A549 (cell line): Measurements from ENCODE around the gene HNRNPLL. TPM values are rescaled to one million over a fixed set of nuclear protein-coding genes. Genes with fewer than 3 reads are reported as not detected.

Experiments
- ATAC-seq, 2 experiments: fragments of 200-7000 bp in 1 of 2; fragments of >200 bp in 1 of 2; cut with Nextera tagmentation in 1 of 2; cut with Tn5 transposase in 1 of 2; 3 replicates each; pipeline versions ENCODE4 v1.8.0 to v1.9.1; 2018 to 2020; ENCODE audit warnings: mild to moderate bottlenecking in 1 of 2, moderate library complexity in 1 of 2
- CTCF ChIA-PET: fragments of 300-600 bp; sonication (Branson Sonifier 250); formaldehyde crosslinking; extraction: SDS; loops from one replicate; lab custom pipeline; 2021; ENCODE audit warnings: antibody characterized with exemption, inconsistent platforms; lab: Yijun Ruan, JAX
- POLR2A ChIA-PET: fragments of 350-600 bp; formaldehyde crosslinking; extraction: SDS; loops from one replicate; lab custom pipeline; 2021; ENCODE audit warnings: antibody characterized with exemption, inconsistent platforms; lab: Yijun Ruan, JAX
- DNase-seq, 2 experiments: peaks; one replicate each; pipeline versions ENCODE4 v3.0.0 to v3.0.0-alpha.2; 2011 to 2016; ENCODE audit warnings: low read depth in 1 of 2, low spot score in 1 of 2
- FAIRE-seq: peaks from 2 replicates; lab custom pipeline; 2011; peaks lifted over from hg19 to GRCh38; lab: Jason Lieb, UNC
- H3K27ac ChIP-seq, 2 experiments: fragments of >200 bp; sonication (Bioruptor Twin); formaldehyde crosslinking; 3 replicates each; pipeline ENCODE4 v1.5.1; 2016 to 2017
- H3K4me1 ChIP-seq: fragments of >200 bp; sonication (Bioruptor Twin); formaldehyde crosslinking; 3 replicates; pipeline ENCODE4 v1.6.1; 2016
- H3K4me2 ChIP-seq: fragments of >200 bp; sonication (Bioruptor Twin); formaldehyde crosslinking; 3 replicates; pipeline ENCODE4 v1.6.1; 2016
- H3K4me3 ChIP-seq: fragments of >200 bp; sonication (Bioruptor Twin); formaldehyde crosslinking; 3 replicates; pipeline ENCODE4 v1.5.1; 2016
- H3K9me3 ChIP-seq: fragments of >200 bp; sonication (Bioruptor Twin); formaldehyde crosslinking; 3 replicates; pipeline ENCODE4 v1.6.1; 2016
- ATOH8 ChIP-seq: fragments of 250-450 bp; sonication (Bioruptor Pico); IDR thresholded peaks from 2 replicates; pipeline ENCODE4 v1.5.0; 2020; ENCODE audit warnings: low read depth, mild to moderate bottlenecking, moderate library complexity
- BHLHE40 ChIP-seq: IDR thresholded peaks from 2 replicates; pipeline ENCODE4 v1.6.1; 2012; ENCODE audit warnings: low read depth, low read length, inconsistent platforms
- CBX8 ChIP-seq: fragments of 200-600 bp; sonication (generic); IDR thresholded peaks from 2 replicates; pipeline ENCODE4 v1.6.1; 2016
- CHD2 ChIP-seq: fragments of 150-350 bp; IDR thresholded peaks from 2 replicates; pipeline ENCODE4 v1.6.1; 2014; ENCODE audit warnings: low read length; ENCODE audit not compliant: partially characterized antibody
- CHD4 ChIP-seq: fragments of 200-600 bp; sonication (generic); IDR thresholded peaks from 2 replicates; pipeline ENCODE4 v1.6.1; 2016; ENCODE audit warnings: antibody characterized with exemption, mild to moderate bottlenecking, borderline replicate concordance
- EP300 ChIP-seq, 2 experiments: fragments of >200 bp; sonication (Bioruptor Twin); formaldehyde crosslinking; IDR thresholded peaks; 2 replicates in 1 of 2; 3 replicates in 1 of 2; pipeline ENCODE4 v1.6.1; 2016 to 2017
- ESRRA ChIP-seq: fragments of 150-350 bp; IDR thresholded peaks from 2 replicates; pipeline ENCODE4 v1.6.1; 2014; ENCODE audit warnings: mild to moderate bottlenecking, low read length, borderline replicate concordance
- HDAC2 ChIP-seq: fragments of 200-600 bp; sonication (generic); IDR thresholded peaks from 2 replicates; pipeline ENCODE4 v1.6.1; 2016
- HEYL ChIP-seq: fragments of 250-450 bp; sonication (Bioruptor Pico); IDR thresholded peaks from 2 replicates; pipeline ENCODE4 v1.8.0; 2021; ENCODE audit warnings: mild to moderate bottlenecking, moderate library complexity
- HOXB13 ChIP-seq: fragments of 250-450 bp; sonication (Bioruptor Pico); IDR thresholded peaks from 2 replicates; pipeline ENCODE4 v1.5.0; 2020; ENCODE audit warnings: low read depth, mild to moderate bottlenecking, moderate library complexity
- HOXB5 ChIP-seq: fragments of 250-450 bp; sonication (Bioruptor Pico); IDR thresholded peaks from 2 replicates; pipeline ENCODE4 v1.5.0; 2020; ENCODE audit warnings: mild to moderate bottlenecking, moderate library complexity
- JUN ChIP-seq, 2 experiments: fragments of >200 bp; sonication (Bioruptor Twin); formaldehyde crosslinking; IDR thresholded peaks; 2 replicates in 1 of 2; 3 replicates in 1 of 2; pipeline ENCODE4 v1.6.1; 2016 to 2017
- KDM1A ChIP-seq: fragments of 200-600 bp; sonication (generic); IDR thresholded peaks from 2 replicates; pipeline ENCODE4 v1.6.1; 2016; ENCODE audit warnings: low read depth, mild to moderate bottlenecking
- KDM5A ChIP-seq: fragments of 200-600 bp; sonication (generic); IDR thresholded peaks from 2 replicates; pipeline ENCODE4 v1.6.1; 2016; ENCODE audit warnings: antibody characterized with exemption, mild to moderate bottlenecking
- POLR2A ChIP-seq: IDR thresholded peaks from 2 replicates; pipeline ENCODE4 v1.6.1; 2012; ENCODE audit warnings: mild to moderate bottlenecking, low read length
- SMC3 ChIP-seq: fragments of >200 bp; sonication (Bioruptor Twin); formaldehyde crosslinking; IDR thresholded peaks from 3 replicates; pipeline ENCODE4 v1.6.1; 2018; ENCODE audit warnings: inconsistent platforms
- SREBF2 ChIP-seq: fragments of 450-650 bp; IDR thresholded peaks from 2 replicates; pipeline ENCODE4 v1.6.1; 2014; ENCODE audit warnings: mild to moderate bottlenecking, moderate library complexity
- TFCP2L1 ChIP-seq: fragments of 250-450 bp; sonication (Bioruptor Pico); IDR thresholded peaks from 2 replicates; pipeline ENCODE4 v1.5.0; 2021; ENCODE audit warnings: mild to moderate bottlenecking
- TP53 ChIP-seq: fragments of 250-450 bp; sonication (Bioruptor Pico); IDR thresholded peaks from 2 replicates; pipeline ENCODE4 v1.5.0; 2021; ENCODE audit warnings: mild to moderate bottlenecking, moderate library complexity
- ZFP36 ChIP-seq: fragments of 450-650 bp; IDR thresholded peaks from 2 replicates; pipeline ENCODE4 v1.6.1; 2014; ENCODE audit warnings: borderline replicate concordance; ENCODE audit not compliant: partially characterized antibody
- WGBS: methylation state at CpG from one replicate; pipeline ENCODE4 v1.1.6; 2017; ENCODE audit errors: missing lambda C conversion rate; 5-methylcytosine and 5-hydroxymethylcytosine counted together
- polyA plus RNA-seq, 4 experiments: library from polyadenylated mRNA; depleted of rRNA in 3 of 4; stranded (reverse); fragments of >200 nt; fragmentation: RNase III in 1 of 4; extraction: RNeasy Plus Mini Kit Qiagen cat#74134 plus additional on column Dnase treatment in 1 of 4; gene quantifications; 2 replicates in 3 of 4; 3 replicates in 1 of 4; pipeline ENCODE4 v1.2.3, GENCODE V29; 2011 to 2017
- TF ChIP-seq, protein P1 (sequence below): IDR thresholded peaks from 2 replicates; pipeline ENCODE4 v1.6.1; 2012; ENCODE audit warnings: low read depth, borderline replicate concordance
- TF ChIP-seq, protein P2 (sequence below): fragments of 450-650 bp; IDR thresholded peaks from 2 replicates; pipeline ENCODE4 v1.6.1; 2014; ENCODE audit warnings: antibody characterized with exemption
- TF ChIP-seq, protein P3 (sequence below): fragments of >200 bp; sonication (Bioruptor Twin); formaldehyde crosslinking; IDR thresholded peaks from 3 replicates; pipeline ENCODE4 v1.6.1; 2016
- TF ChIP-seq, protein P4 (sequence below): fragments of >200 bp; sonication (Bioruptor Twin); formaldehyde crosslinking; IDR thresholded peaks from 3 replicates; pipeline ENCODE4 v1.5.1; 2016

Gene HNRNPLL
- polyA plus RNA-seq, 2 of the 4 experiments (the other 2 are of a cell fraction), result 39.0 to 73.8 TPM

DNA sequence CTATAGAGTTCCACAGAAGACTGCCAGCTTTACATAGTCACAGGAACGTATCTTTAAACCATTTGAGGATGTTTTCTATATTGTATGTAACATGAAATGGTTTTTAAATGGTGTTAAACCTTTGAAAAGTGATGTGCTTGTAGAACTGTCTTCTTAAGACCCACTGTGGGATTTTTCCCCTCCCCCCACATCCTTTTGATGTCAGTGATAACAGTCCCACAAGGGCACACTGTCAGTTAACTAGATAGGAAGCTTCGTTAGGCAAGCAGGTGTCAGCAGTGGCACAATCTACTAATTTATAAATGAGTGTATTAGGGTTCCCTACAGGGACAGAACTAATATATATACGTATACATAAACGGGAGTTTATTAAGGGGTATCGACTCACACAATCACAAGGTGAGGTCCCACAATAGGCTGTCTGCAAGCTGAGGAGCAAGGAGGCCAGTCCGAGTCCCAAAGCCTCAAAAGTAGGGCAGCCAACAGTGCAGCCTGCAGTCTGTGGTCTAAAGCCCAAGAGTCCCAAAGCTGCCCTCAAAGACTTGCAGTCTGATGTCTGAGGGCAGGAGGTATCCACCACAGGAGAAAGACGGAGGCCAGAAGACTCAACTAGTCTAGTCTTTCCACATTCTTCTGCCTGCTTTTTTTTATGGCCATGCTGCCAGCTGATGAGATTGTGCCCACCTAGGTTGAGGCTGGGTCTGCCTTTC, 23.8 kb upstream of the HNRNPLL start (continued):
- TF ChIP-seq, protein P1, sequence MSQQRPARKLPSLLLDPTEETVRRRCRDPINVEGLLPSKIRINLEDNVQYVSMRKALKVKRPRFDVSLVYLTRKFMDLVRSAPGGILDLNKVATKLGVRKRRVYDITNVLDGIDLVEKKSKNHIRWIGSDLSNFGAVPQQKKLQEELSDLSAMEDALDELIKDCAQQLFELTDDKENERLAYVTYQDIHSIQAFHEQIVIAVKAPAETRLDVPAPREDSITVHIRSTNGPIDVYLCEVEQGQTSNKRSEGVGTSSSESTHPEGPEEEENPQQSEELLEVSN, result no peak
- TF ChIP-seq KDM5A, result no peak
- no peak for TF ChIP-seq HOXB5

DNA sequence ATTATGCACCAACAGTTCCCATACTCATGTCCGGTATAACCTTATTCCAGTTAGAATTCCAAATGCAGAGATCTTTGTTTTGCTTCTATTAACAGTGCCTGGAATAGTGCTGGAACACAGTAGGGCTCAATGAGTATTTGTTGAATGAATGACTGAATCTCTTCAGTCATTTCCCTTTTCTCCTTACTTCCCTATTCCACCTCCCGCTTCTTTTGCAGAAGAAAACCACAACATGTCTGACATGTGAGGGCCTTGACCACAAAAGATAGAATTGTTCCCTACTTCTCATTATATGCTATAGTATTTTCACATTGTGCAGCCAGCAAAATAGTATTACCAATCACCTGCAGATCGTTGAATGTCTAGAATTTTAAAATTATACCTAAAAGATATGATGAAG, 19.5 kb upstream of the HNRNPLL start:
- ChIA-PET CTCF (interaction anchor here (0.6 kb wide), 1 partner anchor 311 kb away, joined by 3 read pairs; no protein-coding TSS in a partner anchor), POLR2A (no interaction called here)
- 71% methylated on average over 3 of the region's 3 CpGs for WGBS
- H3K4me1 ChIP-seq, result no peaks in the 10 kb centered on the region
- ATAC-seq (no peak), DNase-seq (no peak), FAIRE-seq (no peak)
- H3K4me3 ChIP-seq, result no peak overlapping the region
- no peak overlapping the region for H3K27ac ChIP-seq
- H3K9me3 ChIP-seq, result no peaks in the 10 kb centered on the region
- TF ChIP-seq, protein P2, sequence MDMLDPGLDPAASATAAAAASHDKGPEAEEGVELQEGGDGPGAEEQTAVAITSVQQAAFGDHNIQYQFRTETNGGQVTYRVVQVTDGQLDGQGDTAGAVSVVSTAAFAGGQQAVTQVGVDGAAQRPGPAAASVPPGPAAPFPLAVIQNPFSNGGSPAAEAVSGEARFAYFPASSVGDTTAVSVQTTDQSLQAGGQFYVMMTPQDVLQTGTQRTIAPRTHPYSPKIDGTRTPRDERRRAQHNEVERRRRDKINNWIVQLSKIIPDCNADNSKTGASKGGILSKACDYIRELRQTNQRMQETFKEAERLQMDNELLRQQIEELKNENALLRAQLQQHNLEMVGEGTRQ, result no peak
- TF ChIP-seq HOXB13 (CRISPR knock-in tag) (no peak), TP53 (CRISPR knock-in tag) (no peak), ATOH8 (no peak), BHLHE40 (no peak), CHD4 (no peak), JUN (IDR thresholded peaks at IDR 0.05) (no peak), ESRRA (no peak), CHD2 (no peak), POLR2A (no peak), HDAC2 (no peak), TFCP2L1 (CRISPR knock-in tag) (no peak)
- H3K4me2 ChIP-seq, result no peak overlapping the region

DNA sequence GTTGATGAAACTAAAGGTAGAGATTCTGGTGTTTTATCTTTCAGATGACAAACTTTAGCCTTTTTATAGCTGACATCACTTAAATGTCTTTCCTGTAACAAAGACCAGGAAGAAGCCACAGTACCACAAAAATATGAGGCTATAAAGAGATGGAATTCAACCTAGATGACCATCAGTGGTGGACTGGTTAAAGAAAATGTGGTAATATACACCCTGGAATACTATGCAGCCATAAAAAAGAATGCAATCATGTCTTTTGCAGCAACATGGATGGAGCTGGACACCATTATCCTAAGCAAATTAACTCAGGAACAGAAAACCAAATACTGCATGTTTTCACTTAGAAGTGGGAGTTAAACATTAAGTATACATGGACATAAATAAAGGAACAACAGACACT, 18.3 kb upstream of the HNRNPLL start:
- POLR2A ChIA-PET, result interaction anchor here (1.0 kb wide), 1 partner anchor 130 kb away, joined by 3 read pairs; the partner anchor contains the start of gene SRSF7
- H3K27ac ChIP-seq, result no peak overlapping the region
- CTCF ChIA-PET, result interaction anchor here (1.0 to 2.0 kb wide), 5 partner anchors 9 to 306 kb away, joined by 3 to 4 read pairs (median 3); no protein-coding TSS in a partner anchor
- no peak for DNase-seq
- no peaks in the 10 kb centered on the region for H3K4me1 ChIP-seq
- TF ChIP-seq KDM1A, result peak; percentile 50; the same call in 1 of the 2 replicates
- TF ChIP-seq HEYL (CRISPR knock-in tag), result no peak
- TF ChIP-seq ATOH8, result no peak
- H3K4me2 ChIP-seq, result no peak overlapping the region
- FAIRE-seq, result no peak
- no peaks in the 10 kb centered on the region for H3K9me3 ChIP-seq
- no peak overlapping the region for H3K4me3 ChIP-seq
- no peak for ATAC-seq

DNA sequence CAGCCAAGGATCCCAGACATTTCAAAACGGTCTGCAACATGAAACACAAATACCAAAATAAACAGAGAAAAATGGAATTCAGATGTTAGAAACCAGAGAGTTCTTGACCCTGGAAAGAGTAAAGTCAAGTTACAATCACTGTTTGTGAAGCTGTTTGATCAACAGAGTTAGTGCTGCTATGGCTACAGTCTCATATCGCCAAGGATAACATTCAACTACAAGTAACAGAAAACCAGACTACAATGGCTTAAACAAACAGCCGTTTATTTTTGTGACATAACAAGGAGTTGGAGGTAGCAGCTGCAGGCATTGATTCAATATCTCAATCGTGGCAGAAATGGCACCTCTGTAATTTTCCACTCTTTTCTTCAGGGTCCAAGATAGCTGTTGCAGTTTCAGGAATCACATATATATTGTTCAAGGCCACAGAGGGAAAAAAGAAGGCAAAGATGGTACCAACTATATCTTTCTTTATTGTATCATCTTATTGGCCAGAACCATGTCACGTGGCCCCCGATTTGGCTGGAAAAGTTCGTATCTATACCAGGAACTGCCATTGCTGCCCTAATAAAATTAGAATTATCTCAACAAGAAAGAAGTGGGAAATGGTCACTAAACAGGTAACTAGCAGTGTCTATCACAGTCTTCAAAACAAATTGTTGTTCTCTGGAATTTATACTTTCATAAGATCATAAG, 17.7 kb upstream of the HNRNPLL start:
- peak in 1 of 2 experiments; percentile 45; a peak in 3 of 6 replicates for ATAC-seq
- WGBS, result 49% methylated on average over 7 of the region's 7 CpGs
- H3K4me2 ChIP-seq, result no peak overlapping the region
- H3K4me3 ChIP-seq, result no peak overlapping the region
- ChIA-PET CTCF (interaction anchor here (1.0 to 2.0 kb wide), 5 partner anchors 17 to 305 kb away, joined by 3 to 7 read pairs (median 3); partner anchors contain the start of gene HNRNPLL), POLR2A (interaction anchor here (1.0 kb wide), 1 partner anchor 131 kb away, joined by 3 read pairs; the partner anchor contains the start of gene SRSF7)
- H3K27ac ChIP-seq, result no peak overlapping the region
- no peak for FAIRE-seq
- H3K4me1 ChIP-seq, result no peaks in the 10 kb centered on the region
- peak in 1 of 2 experiments; percentile 55 for DNase-seq
- no peaks in the 10 kb centered on the region for H3K9me3 ChIP-seq
- TF ChIP-seq EP300 (IDR thresholded peaks at IDR 0.05) (no peak), ZFP36 (no peak), SMC3 (no peak), SREBF2 (no peak), TFCP2L1 (CRISPR knock-in tag) (no peak), CBX8 (no peak)
- TF ChIP-seq, protein P3, sequence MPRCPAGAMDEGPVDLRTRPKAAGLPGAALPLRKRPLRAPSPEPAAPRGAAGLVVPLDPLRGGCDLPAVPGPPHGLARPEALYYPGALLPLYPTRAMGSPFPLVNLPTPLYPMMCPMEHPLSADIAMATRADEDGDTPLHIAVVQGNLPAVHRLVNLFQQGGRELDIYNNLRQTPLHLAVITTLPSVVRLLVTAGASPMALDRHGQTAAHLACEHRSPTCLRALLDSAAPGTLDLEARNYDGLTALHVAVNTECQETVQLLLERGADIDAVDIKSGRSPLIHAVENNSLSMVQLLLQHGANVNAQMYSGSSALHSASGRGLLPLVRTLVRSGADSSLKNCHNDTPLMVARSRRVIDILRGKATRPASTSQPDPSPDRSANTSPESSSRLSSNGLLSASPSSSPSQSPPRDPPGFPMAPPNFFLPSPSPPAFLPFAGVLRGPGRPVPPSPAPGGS, result no peak
- TF ChIP-seq, protein P4, sequence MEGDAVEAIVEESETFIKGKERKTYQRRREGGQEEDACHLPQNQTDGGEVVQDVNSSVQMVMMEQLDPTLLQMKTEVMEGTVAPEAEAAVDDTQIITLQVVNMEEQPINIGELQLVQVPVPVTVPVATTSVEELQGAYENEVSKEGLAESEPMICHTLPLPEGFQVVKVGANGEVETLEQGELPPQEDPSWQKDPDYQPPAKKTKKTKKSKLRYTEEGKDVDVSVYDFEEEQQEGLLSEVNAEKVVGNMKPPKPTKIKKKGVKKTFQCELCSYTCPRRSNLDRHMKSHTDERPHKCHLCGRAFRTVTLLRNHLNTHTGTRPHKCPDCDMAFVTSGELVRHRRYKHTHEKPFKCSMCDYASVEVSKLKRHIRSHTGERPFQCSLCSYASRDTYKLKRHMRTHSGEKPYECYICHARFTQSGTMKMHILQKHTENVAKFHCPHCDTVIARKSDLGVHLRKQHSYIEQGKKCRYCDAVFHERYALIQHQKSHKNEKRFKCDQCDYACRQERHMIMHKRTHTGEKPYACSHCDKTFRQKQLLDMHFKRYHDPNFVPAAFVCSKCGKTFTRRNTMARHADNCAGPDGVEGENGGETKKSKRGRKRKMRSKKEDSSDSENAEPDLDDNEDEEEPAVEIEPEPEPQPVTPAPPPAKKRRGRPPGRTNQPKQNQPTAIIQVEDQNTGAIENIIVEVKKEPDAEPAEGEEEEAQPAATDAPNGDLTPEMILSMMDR, result no peak
